SU-DHL-6 (cell line): Measurements from ENCODE around the gene AADAT.
"Not testable (repeated sequence)": the region's sequence is repeated elsewhere in the genome, so short reads cannot be mapped to it uniquely, and the experiment has no call there.

ENCODE experiments used
- H2AFZ ChIP-seq: fragments of 200-600 bp; sonication (generic); 2 replicates; pipeline ENCODE4 v1.6.1; 2014; ENCODE audit warnings: low read depth, mild to moderate bottlenecking, moderate library complexity, mixed read lengths, antibody characterized with exemption, low read length; ENCODE audit not compliant: severe bottlenecking
- H3F3A ChIP-seq: fragments of 200-600 bp; shearing (Covaris generic); 2 replicates; pipeline ENCODE4 v1.6.0; 2016; ENCODE audit warnings: antibody characterized with exemption, mild to moderate bottlenecking; ENCODE audit not compliant: insufficient read depth
- H3K27ac ChIP-seq: fragments of 200-600 bp; sonication (generic); 2 replicates; pipeline ENCODE4 v1.5.1; 2016; ENCODE audit warnings: low read depth, mild to moderate bottlenecking, low read length, moderate library complexity, mixed read lengths
- H3K27me3 ChIP-seq: fragments of 200-600 bp; sonication (generic), shearing (Covaris generic); 2 replicates; pipeline ENCODE4 v1.6.0; 2014; ENCODE audit warnings: mild to moderate bottlenecking, low read length
- H3K36me3 ChIP-seq: fragments of 200-600 bp; sonication (generic); 2 replicates; pipeline ENCODE4 v1.6.1; 2014; ENCODE audit warnings: mild to moderate bottlenecking, low read length, mixed read lengths
- H3K4me2 ChIP-seq: fragments of 300-600, 200-600 bp; shearing (Covaris generic), sonication (generic); 2 replicates; pipeline ENCODE4 v1.6.0; 2014; ENCODE audit warnings: low read length, low read depth, mild to moderate bottlenecking; ENCODE audit not compliant: poor library complexity, severe bottlenecking
- H3K4me3 ChIP-seq: fragments of 200-600 bp; sonication (generic); 2 replicates; pipeline ENCODE4 v1.5.1; 2014; ENCODE audit warnings: antibody characterized with exemption, low read length, mild to moderate bottlenecking, mixed read lengths; ENCODE audit not compliant: insufficient read depth, poor library complexity, severe bottlenecking
- H3K79me2 ChIP-seq: fragments of 200-600 bp; sonication (generic); 2 replicates; pipeline ENCODE4 v1.6.1; 2014; ENCODE audit warnings: mild to moderate bottlenecking, low read length, moderate library complexity; ENCODE audit not compliant: insufficient read depth
- H3K9ac ChIP-seq: fragments of 200-600 bp; sonication (generic); 2 replicates; pipeline ENCODE4 v1.7.0; 2014; ENCODE audit warnings: mild to moderate bottlenecking, low read length
- H3K9me2 ChIP-seq: fragments of 200-600 bp; sonication (generic); replicated peaks from 2 replicates; pipeline ENCODE4 v1.6.1; 2014; ENCODE audit warnings: low read length; ENCODE audit not compliant: insufficient read depth
- H3K9me3 ChIP-seq: fragments of 200-600 bp; sonication (generic); 2 replicates; pipeline ENCODE4 v1.6.1; 2014; ENCODE audit warnings: low read length, mixed read lengths; ENCODE audit not compliant: insufficient read depth
- H4K20me1 ChIP-seq: fragments of 200-600 bp; sonication (generic); 2 replicates; pipeline ENCODE4 v1.6.1; 2014; ENCODE audit warnings: low read depth, mild to moderate bottlenecking, antibody characterized with exemption, low read length, moderate library complexity, mixed read lengths
- CTCF ChIP-seq: fragments of 200-600 bp; sonication (generic); IDR thresholded peaks from one replicate; pipeline ENCODE4 v1.5.1; 2017; ENCODE audit warnings: antibody characterized with exemption, mild to moderate bottlenecking, low read length, moderate library complexity; ENCODE audit not compliant: insufficient read depth, poor library complexity, severe bottlenecking
- EZH2phosphoT487 ChIP-seq: fragments of 200-600 bp; sonication (generic), shearing (Covaris generic); conservative IDR thresholded peaks from 2 replicates; pipeline ENCODE4 v1.6.1; 2018; ENCODE audit warnings: mild to moderate bottlenecking, antibody characterized with exemption, low read length, moderate library complexity, mixed read lengths

Gene AADAT

GRCh38 chr4:170109586-170110284, 20.0 kb upstream of the AADAT start:
- Histone ChIP-seq H3K4me3 (no peak overlapping the region), H2AFZ (no peak overlapping the region), H3K9me3 (no peaks in the 10 kb centered on the region), H3K9ac (no peak overlapping the region), H3K4me2 (no peak overlapping the region), H3K27ac (no peak overlapping the region), H3F3A (no peaks in the 10 kb centered on the region), H3K9me2 (no peaks in the 10 kb centered on the region), H3K36me3 (no peaks in the 10 kb centered on the region), H3K27me3 (no peaks in the 10 kb centered on the region), H3K79me2 (no peaks in the 10 kb centered on the region), H4K20me1 (no peaks in the 10 kb centered on the region)
- TF ChIP-seq EZH2phosphoT487 (no peak), CTCF (no peak)

GRCh38 chr4:170106900-170107299, 17.1 kb upstream of the AADAT start:
- TF ChIP-seq EZH2phosphoT487 (no peak), CTCF (no peak)
- H3K36me3 ChIP-seq: no peaks in the 10 kb centered on the region
- H4K20me1 ChIP-seq: no peaks in the 10 kb centered on the region
- H3K4me2 ChIP-seq: no peak overlapping the region
- H3F3A ChIP-seq: no peaks in the 10 kb centered on the region
- no peaks in the 10 kb centered on the region for H3K9me3 ChIP-seq
- no peaks in the 10 kb centered on the region for H3K27me3 ChIP-seq
- no peaks in the 10 kb centered on the region for H3K79me2 ChIP-seq
- H3K27ac ChIP-seq: no peak overlapping the region
- H3K4me3 ChIP-seq: no peak overlapping the region
- no peak overlapping the region for H2AFZ ChIP-seq
- no peak overlapping the region for H3K9ac ChIP-seq
- no peaks in the 10 kb centered on the region; the same call in 1 of the 2 replicates for H3K9me2 ChIP-seq

- H4K20me1 ChIP-seq: no peaks in the 10 kb centered on the region
- H3K27ac ChIP-seq: no peak overlapping the region
- TF ChIP-seq EZH2phosphoT487 (no peak), CTCF (no peak)
- no peak overlapping the region for H3K9ac ChIP-seq
- no peaks in the 10 kb centered on the region; the same call in 1 of the 2 replicates for H3K9me2 ChIP-seq
- H2AFZ ChIP-seq: no peak overlapping the region
- H3K79me2 ChIP-seq: no peaks in the 10 kb centered on the region
- H3K27me3 ChIP-seq: no peaks in the 10 kb centered on the region
- H3F3A ChIP-seq: no peaks in the 10 kb centered on the region
- no peaks in the 10 kb centered on the region for H3K9me3 ChIP-seq
- H3K4me3 ChIP-seq: no peak overlapping the region
- H3K4me2 ChIP-seq: no peak overlapping the region
- no peaks in the 10 kb centered on the region for H3K36me3 ChIP-seq
These were observed 12.7 kb upstream of the AADAT start for GRCh38 chr4:170102426-170102825.

GRCh38 chr4:170098171-170098570, 8.4 kb upstream of the AADAT start:
- not testable (repeated sequence) for H3K36me3 ChIP-seq

More at GRCh38 chr4:170098171-170098570, 8.4 kb upstream of the AADAT start:
- H3K4me2 ChIP-seq, H3K9me3 ChIP-seq, H3K9me2 ChIP-seq, H3K4me3 ChIP-seq, H3K9ac ChIP-seq, H2AFZ ChIP-seq, H3K79me2 ChIP-seq, H3K27ac ChIP-seq, H3F3A ChIP-seq, H3K27me3 ChIP-seq, H4K20me1 ChIP-seq: not testable (repeated sequence)
